ENCODE data around the gene KDM4D. TPM values are rescaled to one million over a fixed set of nuclear protein-coding genes. Genes with fewer than 3 reads are reported as not detected.

The KDM4D gene
- total and polyA plus RNA-seq, 2 of the 8 experiments (the other 6 are each of a cell fraction or from before 2014, with no cell fraction given) = 1.5 to 4.5 TPM

GRCh38 chr11:94968334-94968958, 5.1 kb upstream of the KDM4D start:
- peaks cover 0 to 2% (median 0%) of the 10 kb centered on the region in 4 experiments; a peak in 2 of 7 replicates for H3K4me1 ChIP-seq (replicated peaks in 1 of 4; ENCODE audit: control insufficient read depth in 3 of 4, insufficient read depth in 4 of 4, low read length in 3 of 4)
- DNase-seq (ENCODE audit: low read depth in 1 of 2, low spot score in 2 of 2) (no peak), FAIRE-seq (no peak)
- ChIA-PET CTCF (ENCODE audit: partially characterized antibody) (interaction anchor here (0.7 to 2.0 kb wide), 8 partner anchors 11 to 452 kb away, joined by 3 to 13 read pairs (median 3); no protein-coding TSS in a partner anchor), POLR2A (ENCODE audit: partially characterized antibody) (interaction anchor here (1.3 kb wide), 1 partner anchor 74 kb away, joined by 3 read pairs; no protein-coding TSS in a partner anchor)
- H4K8ac ChIP-seq (ENCODE audit: extremely low read depth, insufficient read depth, low read length) = no peak overlapping the region
- no peak overlapping the region for H2BK20ac ChIP-seq (ENCODE audit: low read length)
- no peak overlapping the region for H4K91ac ChIP-seq (replicated peaks; ENCODE audit: insufficient read length, low read length)
- H2BK12ac ChIP-seq (ENCODE audit: low read depth, low read length) = no peak overlapping the region
- no peak overlapping the region for H2BK15ac ChIP-seq (ENCODE audit: low read length)
- no peak overlapping the region for H2BK120ac ChIP-seq (replicated peaks; ENCODE audit: low read depth, low read length)
- no peak overlapping the region for H3K18ac ChIP-seq (ENCODE audit: extremely low read depth, low read length)
- no peaks in the 10 kb centered on the region; the same call in 1 of the 2 replicates for H3K79me1 ChIP-seq (ENCODE audit: low read depth, low read length)
- no peaks in the 10 kb centered on the region for H3K9me3 ChIP-seq (ENCODE audit: insufficient read depth in 2 of 2, low read depth in 1 of 2, low read length in 1 of 2)
- H3K9ac ChIP-seq (replicated peaks in 1 of 4; ENCODE audit: extremely low read depth in 1 of 4, low read depth in 3 of 4, low read length in 3 of 4) = no peak overlapping the region
- no peak overlapping the region for H3K56ac ChIP-seq (replicated peaks; ENCODE audit: insufficient read length, low read depth, low read length)
- H3K36me3 ChIP-seq (ENCODE audit: control insufficient read depth in 2 of 4, insufficient read depth in 4 of 4, low read length in 3 of 4) = peaks cover 23 to 85% (median 45%) of the 10 kb centered on the region in 4 experiments
- no peaks in the 10 kb centered on the region for H3K27me3 ChIP-seq (replicated peaks in 1 of 4; ENCODE audit: control insufficient read depth in 3 of 4, extremely low read depth in 1 of 4, insufficient read depth in 3 of 4, low read length in 3 of 4)
- no peak overlapping the region for H2BK5ac ChIP-seq (ENCODE audit: low read depth, low read length)
- H3K4me3 ChIP-seq (ENCODE audit: extremely low read depth in 1 of 4, insufficient read depth in 2 of 4, low read depth in 3 of 4, low read length in 4 of 4) = no peak overlapping the region
- no peak overlapping the region for H3K27ac ChIP-seq (ENCODE audit: low read depth, low read length)
- 85% methylated on average over 1 of the region's 1 CpG; no CpG with 5 or more reads in 1 of the 2 experiments for WGBS, 2 experiments (ENCODE audit: extremely low coverage in 1 of 2, insufficient coverage in 1 of 2, insufficient read length in 1 of 2, insufficient replicate concordance in 2 of 2, low coverage in 1 of 2, low lambda C conversion rate in 2 of 2, missing lambda C conversion rate in 1 of 2)
- no peak overlapping the region for H3K14ac ChIP-seq (ENCODE audit: insufficient read length)
- peaks cover 0 to 3% of the 10 kb centered on the region in 2 experiments for H4K20me1 ChIP-seq (replicated peaks in 1 of 2; ENCODE audit: control insufficient read depth in 1 of 2, insufficient read depth in 2 of 2, low read length in 2 of 2)
- no peak overlapping the region for H3K4ac ChIP-seq (replicated peaks; ENCODE audit: insufficient read length, low read depth, low read length)
- H4K5ac ChIP-seq (ENCODE audit: insufficient read length, low read depth, low read length) = no peak overlapping the region
- no peak overlapping the region for H3K4me2 ChIP-seq (ENCODE audit: insufficient read depth in 1 of 2, low read depth in 2 of 2, low read length in 2 of 2)
- no peak overlapping the region for H2AFZ ChIP-seq (ENCODE audit: low read length)
- H2AK5ac ChIP-seq (ENCODE audit: low read depth, low read length) = no peak overlapping the region
- 0 out of 4 replicates have a peak, but pooled peaks have one; percentile 9 to 12 for TF ChIP-seq RAD21 (IDR thresholded peaks at IDR 0.05 in 1 of 2, conservative IDR thresholded peaks at IDR 0.05 in 1 of 2; ENCODE audit: low read depth in 2 of 2, low read length in 2 of 2)
- TF ChIP-seq POLR2AphosphoS5 (IDR thresholded peaks at IDR 0.05; ENCODE audit: low read depth, low read length) = no peak
- TF ChIP-seq RBBP5 (IDR thresholded peaks at IDR 0.05; ENCODE audit: borderline replicate concordance, low read depth, low read length) = no peak
- no peak for TF ChIP-seq CHD1 (IDR thresholded peaks at IDR 0.05; ENCODE audit: low read depth, low read length)
- TF ChIP-seq RXRA (IDR thresholded peaks at IDR 0.05; ENCODE audit: insufficient read depth, low read depth, low read length) = no peak
- peak in 1 of 3 experiments; percentile 21; a peak in 2 of 4 replicates for TF ChIP-seq CTCF (IDR thresholded peaks at IDR 0.05; ENCODE audit: control extremely low read depth in 1 of 3, insufficient read depth in 1 of 3, low read depth in 1 of 3, low read length in 3 of 3)
- H3K79me2 ChIP-seq (ENCODE audit: control insufficient read depth in 1 of 2, insufficient read depth in 2 of 2, low read length in 2 of 2) = peaks cover 0 to 12% of the 10 kb centered on the region in 2 experiments; a peak in 2 of 4 replicates
- H3K23ac ChIP-seq (ENCODE audit: insufficient read length) = no peak overlapping the region
- no peaks in the 10 kb centered on the region; the same call in 1 of the 2 replicates for H3K23me2 ChIP-seq (ENCODE audit: low read depth, low read length)

All from H1 (cell line).